NCI-H128 (cell line): ENCODE measurements around the gene PRRC2B.
"Not testable (repeated sequence)": the region's sequence is repeated elsewhere in the genome, so short reads cannot be mapped to it uniquely, and the experiment has no call there.

Experiments
- DNase-seq: peaks from one replicate; lab custom pipeline; 2025; ENCODE audit not compliant: unreplicated experiment; lab: John Stamatoyannopoulos, UW

Gene PRRC2B

DNA sequence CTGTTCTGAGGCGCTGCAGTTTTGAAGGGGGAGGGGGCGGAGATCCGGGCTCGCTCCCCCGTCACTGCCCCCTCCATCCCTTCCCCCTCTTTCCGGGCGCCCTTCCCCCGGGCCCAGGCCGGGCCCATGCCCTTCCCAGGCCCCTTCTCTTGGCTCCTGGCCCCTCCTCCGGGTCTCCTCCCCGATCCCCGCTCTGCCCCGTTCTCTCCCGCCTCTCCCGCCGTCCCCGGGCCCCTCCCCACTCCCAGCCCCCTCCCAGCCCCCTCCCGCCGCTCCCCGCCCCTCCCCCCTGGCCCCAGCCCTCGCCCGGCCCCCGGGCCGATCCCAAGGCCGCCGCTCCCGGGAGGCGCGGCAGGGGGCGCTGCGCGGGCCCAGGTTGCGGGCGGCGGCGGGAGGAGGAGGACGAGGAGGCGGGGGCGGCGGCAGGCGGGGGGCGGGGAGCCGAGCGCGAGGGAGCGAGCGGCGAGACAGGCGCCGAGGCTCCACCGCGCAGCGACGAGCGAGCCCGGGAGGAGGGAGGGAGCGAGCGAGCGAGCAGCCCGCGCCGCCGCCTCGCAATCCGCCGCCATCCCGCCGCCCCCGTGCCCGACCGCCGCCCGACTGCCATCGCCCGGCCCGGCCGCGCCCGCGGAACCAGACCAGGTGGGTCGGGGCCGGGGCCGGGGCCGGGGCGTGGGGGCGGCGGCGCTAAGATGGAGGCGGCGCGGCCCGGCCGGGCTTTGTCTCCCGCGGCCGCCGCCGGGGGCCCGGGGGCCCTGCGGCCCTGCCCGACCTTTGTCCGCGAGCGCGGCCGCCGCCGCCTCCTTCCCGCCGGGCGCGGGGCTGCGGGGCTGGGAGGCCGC, at the start of gene PRRC2B:
TSS of gene PRRC2B (plus strand) at position 465 of the 842 bp plus-strand sequence. CDS start 36,059 bp downstream, outside the sequence.
- peak; percentile 87 for DNase-seq

DNA sequence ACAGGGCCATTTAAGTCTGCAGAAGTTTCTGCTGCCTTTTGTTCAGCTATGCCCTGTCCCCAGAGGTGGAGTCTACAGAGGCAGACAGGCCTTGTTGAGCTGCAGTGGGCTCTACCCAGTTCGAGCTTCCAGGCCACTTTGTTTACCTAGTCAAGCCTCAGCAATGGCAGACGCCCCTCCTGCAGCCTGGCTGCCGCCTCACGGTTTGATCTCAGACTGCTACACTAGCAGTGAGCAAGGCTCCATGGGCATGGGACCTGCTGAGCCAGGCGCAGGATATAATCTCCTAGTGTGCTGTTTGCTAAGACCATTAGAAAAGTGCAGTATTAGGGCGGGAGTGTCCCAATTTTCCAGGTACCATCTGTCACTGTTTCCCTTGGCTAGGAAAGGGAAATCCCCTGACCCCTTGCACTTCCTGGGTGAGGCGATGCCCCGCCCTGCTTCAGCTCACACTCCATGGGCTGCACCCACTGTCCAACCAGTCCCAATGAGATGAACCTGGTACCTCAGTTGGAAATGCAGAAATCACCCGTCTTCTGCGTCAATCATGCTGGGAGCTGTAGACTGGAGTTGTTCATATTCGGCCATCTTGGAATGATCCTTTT, 48.9 kb upstream of the PRRC2B start:
- DNase-seq, result not testable (repeated sequence)

DNA sequence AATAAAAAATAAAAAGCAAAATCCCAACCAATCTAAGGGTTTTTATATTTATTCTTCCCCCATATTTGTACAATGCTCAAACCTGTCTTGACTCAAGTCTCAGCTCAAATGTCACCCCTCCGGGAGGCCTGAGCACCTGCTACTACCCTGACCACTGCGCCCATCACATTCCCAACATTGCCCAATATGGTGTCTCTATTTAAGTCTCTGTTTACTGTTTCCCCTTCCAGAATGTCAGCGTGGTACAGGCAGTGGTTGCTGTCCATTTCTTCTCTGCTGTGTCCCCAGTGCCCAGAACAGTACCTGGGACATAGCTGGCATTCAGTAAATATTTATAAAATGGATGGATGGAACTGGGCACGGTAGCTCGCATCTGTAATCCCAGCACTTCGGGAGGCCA, 47.3 kb upstream of the PRRC2B start:
- DNase-seq, result no peak

DNA sequence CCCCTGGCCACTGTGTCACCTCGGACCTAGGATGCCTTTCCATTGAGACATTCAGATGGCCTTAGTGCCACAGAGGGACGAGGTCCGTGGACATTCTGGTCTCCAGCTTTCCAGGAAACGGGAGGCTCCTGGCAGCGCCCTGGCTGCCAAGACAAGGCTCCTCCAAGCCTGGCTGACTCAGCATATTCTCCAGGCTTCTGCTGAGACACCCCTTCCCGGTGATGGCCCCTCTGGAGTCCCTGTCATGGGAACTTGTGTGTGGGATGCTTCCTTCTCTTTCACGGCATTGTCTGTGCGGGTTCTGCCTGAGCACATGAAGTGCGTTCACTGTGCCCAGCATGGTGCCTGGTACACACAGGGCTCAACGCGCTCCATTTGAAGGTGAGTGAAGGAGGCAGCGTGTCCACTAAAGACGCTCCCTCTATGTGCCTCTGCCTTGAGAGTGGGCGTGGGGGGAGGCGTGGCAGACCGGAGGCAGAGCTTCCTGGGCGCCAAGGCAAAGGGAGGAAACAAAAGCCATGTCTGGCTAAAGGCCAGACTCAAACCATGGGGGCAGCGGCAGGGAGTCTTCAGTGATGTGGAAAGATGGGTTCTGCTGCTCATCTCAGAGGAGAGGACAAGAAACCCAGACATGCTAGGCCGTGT, 46.4 kb upstream of the PRRC2B start:
- DNase-seq, result no peak

DNA sequence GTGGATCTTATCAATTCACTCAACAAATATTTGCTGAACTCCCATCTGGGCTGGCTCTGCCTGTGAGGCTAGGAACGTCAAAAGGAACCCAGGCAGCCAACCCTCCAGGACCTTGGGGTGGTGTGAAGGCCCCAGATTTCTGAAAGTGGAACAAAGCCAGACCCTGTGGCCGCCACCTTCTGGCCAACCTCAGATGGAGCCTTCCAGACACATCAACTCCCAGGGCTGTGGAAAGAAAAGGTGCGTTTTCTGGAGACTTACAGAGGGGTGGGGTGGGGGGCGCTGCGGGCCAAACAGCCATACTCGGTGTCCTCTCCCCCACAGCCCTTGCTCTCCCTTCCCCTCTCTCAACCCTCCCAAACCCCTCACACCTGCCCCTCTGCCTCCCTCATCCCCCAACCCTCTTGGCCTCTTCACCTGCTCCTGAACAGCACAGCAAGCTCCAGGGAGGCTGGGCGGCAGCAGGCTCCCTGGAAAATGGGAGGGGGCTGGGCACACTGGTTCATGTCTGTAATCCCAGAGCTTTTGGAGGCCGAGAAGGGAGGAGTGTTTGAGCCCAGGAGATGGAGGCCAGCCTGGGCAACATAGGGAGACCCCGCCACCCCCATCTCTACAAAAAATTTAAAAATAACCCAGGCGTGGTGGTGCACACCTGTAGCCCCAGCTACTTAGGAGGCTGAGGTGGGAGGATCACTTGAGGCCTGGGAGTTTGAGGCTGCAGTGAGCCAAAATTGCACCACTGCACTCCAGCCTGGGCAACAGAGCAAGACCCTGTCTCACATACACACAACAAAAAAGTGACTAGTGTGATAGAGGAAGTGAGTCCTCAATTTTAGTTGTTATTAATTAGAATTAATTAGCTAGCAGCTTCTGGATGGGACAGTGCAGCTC, 45.0 kb upstream of the PRRC2B start:
- DNase-seq, result no peak

DNA sequence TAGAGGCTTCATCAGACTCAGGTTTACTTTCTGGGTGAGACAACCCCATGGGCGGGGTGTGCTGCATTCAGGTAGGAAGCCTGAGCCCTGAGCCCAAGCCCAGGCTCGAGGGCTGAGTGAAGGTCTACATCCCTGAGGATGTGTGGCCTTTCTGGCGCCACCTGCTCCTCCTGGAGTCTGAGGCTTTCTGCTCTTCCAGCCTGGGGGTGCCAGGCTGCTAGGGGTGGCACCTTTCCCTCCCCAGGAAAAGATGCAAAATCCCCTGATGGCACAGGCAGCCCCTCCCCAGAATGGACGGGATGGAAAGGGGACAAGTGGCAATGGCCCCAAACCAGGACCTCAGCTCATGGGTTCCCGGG, 44.4 kb upstream of the PRRC2B start:
- no peak for DNase-seq

DNA sequence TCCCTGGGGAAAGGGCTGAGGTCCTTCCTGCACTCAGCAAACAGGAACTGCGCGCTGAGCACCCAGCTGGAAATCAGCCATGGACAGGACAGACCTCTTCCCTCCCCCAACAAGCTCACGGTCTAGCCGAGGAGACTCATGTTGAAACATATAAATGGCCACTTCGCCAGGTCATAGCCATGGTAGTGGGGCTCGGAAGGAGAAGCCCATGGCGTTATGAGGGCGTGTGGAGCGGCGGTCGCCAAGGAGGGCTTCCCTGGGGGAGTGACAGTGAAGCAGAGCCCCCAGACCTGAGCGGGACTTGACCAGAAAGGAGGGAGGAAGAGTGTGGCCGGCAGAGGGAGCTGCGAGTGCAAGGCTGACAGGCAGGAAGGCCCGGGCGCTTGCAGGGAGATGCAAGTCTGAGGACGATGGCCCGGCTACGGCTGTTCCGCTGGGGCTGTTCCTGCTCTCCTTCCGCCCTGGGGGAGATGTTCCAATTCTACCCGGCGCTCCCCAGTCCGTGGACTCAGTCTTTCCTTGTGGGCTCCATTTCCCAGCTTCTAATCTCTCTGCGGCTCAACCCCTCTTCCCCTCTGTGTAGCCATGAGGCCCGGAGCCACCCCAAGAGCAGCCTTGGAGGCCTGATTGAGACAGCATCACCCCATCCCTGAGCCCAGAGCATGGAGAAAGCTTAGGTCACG, 43.9 kb upstream of the PRRC2B start:
- DNase-seq, result peak; percentile 60

DNA sequence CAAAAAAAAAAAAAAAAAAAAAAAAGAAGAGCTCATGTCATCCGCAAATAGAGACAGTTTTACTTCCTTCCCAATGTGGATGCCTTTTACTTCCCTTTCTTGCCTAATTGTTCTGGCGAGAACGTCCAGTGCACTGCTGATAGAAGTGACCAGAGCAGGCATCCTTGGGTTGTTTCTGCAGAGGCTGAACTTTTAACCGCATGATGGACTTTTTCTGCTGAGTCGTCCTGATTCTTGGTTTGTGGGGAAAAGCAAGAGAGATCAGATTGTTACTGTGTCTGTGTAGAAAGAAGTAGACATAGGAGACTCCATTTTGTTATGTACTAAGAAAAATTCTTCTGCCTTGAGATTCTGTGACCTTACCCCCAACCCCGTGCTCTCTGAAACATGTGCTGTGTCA, 37.4 kb upstream of the PRRC2B start:
- not testable (repeated sequence) for DNase-seq

DNA sequence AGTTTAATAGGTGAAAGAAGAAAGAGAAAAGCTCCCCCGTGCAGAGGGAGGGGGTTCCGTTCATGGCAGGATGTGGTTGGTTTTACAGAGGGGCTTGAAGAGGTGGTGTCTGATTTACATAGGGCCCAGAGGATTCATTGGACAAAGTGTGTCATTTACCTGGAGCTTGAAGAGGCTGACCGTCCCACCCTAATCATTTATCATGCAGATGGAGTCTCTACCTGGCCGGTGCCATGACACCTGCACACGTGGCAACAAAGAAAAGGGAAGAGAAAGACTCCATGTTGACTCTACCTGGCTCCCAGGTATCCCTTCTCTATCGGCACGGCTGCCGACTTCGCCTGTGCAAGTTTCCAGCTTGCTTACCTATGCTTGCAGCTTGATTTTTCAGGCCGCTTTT, 35.3 kb upstream of the PRRC2B start:
- no peak for DNase-seq

DNA sequence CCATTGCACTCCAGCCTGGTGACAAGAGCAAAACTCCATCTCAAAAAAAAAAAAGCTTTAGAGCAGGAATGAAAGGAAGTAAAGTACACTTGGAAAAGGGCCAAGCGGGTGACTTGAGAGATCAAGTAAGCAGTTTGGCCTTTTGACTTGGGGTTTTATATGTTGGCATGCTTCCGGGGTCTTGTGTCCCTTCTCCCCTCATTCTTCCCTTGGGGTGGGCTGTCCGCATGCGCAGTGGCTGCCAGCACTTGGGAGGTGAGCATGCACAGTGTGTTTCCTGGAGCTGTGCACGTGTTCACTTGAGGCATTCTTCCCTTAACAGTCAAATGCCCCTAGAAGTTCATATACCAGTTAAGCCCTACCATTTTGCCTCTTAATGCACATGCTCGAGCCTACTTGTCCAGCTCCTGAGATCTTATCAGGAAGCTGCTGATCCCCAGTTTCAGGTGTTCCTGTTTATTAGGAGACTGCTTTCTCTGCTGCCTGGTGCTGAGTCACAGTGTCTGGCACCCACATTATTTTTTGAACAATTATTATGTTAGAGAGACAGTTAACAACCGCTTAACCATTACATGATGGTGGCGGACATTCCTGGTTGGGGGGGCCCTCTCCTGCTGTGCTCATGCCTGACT, 32.6 kb upstream of the PRRC2B start:
- no peak for DNase-seq

DNA sequence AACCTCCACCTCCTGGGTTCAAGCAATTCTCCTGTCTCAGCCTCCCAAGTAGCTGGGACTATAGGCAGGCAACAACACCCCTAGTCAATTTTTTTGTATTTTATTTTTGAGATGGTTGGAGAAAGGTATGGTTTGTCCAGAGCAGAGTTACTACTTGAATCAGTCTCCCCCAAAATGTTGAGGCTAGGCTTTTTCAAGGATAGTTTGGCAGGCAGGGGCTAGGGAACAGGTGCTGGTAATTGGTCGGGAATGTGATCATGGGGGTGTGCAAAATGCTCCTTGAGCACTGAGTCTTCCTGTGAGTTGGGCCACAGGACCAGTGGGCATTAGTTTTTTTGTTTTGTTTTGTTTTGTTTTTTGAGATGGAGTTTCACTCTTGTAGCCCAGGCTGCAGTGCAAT, 28.3 kb upstream of the PRRC2B start:
- DNase-seq, result no peak

DNA sequence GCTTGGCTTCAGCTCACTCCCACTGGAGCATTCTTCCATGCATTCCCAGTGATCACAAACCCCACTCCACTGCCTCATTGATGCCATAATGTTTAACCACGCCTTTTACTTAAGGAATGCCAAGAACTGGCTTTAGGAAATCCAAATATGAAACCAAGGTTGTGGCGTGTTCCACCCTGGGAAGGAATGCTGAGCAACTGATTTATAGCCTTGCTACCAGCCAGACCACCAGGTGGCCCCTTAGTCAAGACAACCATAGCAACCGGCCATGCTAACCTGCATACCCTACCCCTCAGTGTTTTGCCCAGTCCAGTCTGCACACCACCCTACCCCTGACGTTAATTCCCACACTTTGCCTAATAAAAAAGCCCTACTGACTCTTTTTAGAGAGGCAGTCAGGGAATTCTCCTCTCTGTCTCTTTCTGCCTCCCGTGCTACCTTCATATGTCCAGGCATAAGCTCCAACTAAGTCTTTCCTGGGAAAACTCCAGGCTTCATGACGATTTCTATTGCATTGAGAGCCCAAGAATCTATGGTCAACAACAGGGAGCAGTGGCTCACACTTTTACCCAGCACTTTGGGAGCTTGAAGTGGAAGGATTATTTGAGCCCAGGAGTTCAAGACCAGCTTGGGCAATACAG, 27.0 kb upstream of the PRRC2B start:
- no peak for DNase-seq

DNA sequence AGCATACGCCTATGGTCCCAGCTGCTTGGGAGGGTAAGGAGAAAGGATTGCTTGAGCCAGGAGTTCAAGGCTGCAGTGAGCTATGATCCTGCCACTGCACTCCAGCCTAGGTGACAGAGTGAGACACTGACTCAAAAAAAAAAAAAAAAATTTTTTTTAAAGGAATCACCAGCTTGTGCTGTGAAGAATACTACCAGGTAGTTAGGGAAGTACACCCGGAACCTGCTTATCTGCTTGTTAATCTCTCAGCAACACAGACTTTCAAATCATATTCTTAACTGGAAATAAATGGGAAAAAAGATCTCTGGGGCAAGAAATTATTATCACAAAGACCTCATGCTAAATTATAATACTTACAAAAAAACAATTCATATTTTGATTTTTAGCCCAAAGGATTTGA, 26.4 kb upstream of the PRRC2B start:
- no peak for DNase-seq

DNA sequence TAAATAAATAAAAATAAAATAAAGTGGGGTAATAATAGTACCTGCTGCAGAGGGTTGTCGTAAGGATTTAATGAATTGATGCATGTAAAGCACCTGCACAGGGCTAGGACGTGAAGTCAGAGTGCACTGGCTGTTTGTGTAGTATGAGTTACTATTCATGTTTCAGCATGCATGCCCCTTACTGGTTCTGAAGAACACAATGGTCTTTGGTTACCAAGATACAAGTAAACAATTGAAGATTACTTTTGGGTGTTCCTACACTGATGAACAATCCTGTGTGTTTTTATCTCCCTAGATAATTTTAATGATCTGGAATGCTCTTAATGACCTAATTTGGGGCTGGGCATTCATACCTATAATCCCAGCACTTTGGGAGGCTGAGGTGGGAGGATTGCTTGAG, 23.2 kb upstream of the PRRC2B start:
- DNase-seq, result no peak

DNA sequence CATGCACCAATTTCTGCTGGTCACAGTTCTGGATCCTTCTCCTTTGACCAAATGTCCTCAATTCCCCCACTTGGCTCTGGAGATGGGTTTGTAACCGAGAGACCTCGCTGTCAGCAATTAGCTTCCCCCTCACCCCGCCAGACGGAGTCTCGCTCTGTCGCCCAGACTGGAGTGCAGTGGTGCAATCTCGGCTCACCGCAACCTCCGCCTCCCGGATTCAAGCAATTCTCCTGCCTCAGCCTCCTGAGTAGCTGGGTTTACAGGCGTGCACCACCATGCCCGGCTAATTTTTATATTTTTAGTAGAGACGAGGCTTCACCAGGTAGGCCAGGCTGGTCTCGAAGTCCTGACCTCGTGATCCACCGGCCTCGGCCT, 21.3 kb upstream of the PRRC2B start:
- DNase-seq, result not testable (repeated sequence)

DNA sequence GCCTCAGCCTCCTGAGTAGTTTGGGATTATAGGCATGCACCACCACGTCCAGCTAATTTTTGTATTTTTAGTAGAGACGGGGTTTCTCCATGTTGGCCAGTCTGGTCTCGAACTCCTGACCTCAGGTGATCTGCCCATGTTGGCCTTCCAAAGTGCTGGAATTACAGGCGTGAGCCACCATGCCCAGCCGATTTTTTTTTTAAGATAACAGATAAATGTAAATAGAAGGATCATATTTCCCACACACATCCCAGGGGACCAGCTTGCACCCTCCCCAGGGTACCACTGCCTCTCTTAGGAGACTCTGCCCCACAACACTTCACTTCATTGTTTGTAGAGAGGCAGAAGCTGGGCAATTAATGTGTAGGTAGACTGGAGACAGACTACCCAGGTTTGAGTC, 19.2 kb upstream of the PRRC2B start:
- not testable (repeated sequence) for DNase-seq

DNA sequence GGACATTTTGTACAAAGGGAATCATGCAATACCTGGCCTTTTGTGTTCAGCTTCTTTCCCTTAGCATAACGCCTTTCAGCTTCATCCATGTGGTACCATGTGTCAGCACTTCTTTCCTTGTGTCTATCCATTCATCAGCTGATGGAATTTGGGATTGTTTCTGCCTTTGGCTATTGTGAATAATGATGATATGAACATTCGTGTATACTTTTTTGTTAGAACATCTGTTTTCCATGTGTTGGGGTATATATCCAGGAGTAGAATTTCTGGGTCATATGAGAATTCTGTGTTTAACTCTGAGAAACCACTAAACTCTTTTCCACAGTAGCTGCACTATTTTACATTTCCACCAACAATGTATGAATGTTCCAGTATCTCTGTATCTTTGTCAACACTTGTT, 14.8 kb upstream of the PRRC2B start:
- no peak for DNase-seq

DNA sequence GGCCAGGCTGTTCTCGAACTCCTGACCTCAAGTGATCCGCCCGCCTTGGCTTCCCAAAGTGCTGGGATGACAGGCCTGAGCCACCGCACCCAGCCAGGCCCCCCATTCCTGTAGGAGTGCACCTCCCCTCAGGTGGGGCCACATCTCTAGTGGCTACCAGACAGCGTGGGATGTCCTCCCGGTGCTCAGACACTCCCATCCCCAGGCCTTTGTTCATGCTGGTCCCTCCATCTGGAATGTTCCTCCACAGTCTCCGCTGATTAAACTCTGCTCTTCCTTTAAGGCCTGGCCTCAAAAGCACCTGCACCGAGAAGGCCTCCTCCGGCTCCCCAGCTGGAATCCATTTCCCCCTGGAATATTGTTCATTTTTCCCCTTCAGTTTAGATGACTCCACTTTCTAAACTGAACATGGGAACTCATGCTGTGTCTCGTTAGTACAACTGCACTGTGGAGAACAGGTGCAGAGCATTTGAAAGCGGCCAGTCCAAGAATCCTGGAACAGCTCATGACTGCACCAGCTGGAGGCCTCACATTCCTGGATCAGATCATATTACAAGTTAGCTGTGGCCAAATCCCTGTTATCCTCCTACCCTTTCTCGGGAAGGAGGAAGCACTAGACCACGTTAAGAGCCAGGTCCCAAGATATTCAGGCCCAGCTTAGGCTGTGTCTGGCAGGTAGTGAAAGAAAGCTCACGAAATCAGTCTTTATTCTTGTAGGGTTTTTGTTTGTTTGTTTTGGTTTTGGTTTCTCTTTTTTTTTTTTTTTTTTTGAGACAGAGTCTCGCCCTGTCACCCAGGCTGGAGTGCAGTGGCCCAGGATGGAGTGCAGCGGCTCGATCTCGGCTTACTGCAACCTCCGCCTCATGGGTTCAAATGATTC, 10.8 kb upstream of the PRRC2B start:
- DNase-seq, result peak; percentile 42

DNA sequence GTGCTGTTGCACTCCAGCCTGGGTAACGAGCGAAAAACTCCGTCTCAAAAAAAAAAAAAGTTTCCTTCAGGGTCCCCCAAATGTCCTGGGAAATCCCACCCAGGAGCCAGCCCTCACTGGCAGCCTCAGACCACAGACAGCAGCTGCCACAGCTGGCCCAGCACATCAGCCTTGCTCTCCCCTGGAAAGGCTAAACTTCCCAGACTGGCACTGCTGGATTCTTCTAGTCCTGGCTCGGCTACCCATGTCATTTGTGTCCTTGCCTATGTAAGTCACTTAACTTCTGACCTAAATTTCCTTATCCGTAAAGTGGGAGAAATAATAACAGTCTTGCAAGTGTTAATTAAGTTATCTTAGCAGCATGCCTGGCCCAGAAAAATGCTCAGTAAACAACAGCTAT, 8.6 kb upstream of the PRRC2B start:
- no peak for DNase-seq
